ENCODE results near the gene LITAF.
"Not testable (repeated sequence)": the region's sequence is repeated elsewhere in the genome, so short reads cannot be mapped to it uniquely, and the experiment has no call there.

LITAF gene

DNA sequence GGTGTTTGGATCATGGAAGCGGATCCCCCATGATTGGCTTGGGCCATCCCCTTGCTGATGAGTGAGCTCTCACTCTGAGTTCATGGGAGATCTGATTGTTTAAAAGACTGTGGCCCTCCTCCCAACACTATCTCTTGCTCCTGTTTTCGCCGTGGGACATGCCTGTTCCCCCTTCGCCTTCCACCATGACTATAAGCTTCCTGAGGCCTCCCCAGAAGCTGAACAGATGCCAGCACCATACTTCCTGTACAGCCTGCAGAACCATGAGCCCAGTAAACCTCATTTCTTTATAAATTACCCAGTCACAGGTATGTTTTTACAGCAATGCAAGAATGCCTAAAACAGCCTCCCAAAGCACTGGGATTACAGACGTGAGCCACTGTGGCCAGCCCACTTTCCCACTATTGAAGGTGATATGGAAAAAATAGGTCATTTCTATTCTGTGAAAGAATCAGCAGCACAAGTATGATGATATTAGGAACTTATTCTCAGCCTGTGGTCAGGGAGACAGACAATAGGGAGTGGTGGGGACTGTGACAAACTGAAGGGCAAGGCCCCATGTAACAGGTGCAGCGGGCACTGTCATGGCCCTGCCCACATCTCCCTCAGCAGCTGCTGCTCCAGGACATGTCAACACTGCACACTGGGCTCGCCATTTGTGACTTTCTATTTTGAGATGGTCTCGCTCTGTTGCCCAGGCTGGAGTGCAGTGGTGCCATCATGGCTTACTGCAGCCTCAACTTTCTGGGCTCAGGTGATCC, 33.7 kb upstream of the LITAF start:
- no peak for DNase-seq (ENCODE audit: low spot score)

DNA sequence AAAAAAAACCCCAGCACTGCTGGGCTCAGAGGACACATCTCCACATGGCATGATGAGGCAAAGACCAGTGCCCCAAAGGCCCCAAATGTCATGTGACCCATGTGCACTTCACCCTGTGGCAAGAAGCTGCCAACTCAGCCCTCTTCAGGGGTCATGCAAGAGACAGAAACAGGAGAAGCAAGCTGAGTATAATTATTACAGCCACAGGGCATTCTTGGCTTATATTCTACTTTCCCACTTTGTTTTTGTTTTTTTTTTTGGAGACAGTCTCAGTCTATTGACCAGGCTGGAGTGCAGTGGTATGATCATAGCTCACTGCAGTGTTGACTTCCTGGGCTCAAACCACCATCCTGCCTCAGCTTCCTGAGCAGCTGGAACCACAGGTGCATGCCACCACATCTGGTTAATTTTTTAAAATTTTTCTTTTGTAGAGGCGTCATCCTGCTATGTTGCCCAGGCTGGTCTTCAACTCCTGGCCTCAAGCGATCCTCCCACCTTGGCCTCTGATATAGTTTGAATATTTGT, 32.7 kb upstream of the LITAF start:
- peak; percentile 41 for DNase-seq (ENCODE audit: low spot score)

DNA sequence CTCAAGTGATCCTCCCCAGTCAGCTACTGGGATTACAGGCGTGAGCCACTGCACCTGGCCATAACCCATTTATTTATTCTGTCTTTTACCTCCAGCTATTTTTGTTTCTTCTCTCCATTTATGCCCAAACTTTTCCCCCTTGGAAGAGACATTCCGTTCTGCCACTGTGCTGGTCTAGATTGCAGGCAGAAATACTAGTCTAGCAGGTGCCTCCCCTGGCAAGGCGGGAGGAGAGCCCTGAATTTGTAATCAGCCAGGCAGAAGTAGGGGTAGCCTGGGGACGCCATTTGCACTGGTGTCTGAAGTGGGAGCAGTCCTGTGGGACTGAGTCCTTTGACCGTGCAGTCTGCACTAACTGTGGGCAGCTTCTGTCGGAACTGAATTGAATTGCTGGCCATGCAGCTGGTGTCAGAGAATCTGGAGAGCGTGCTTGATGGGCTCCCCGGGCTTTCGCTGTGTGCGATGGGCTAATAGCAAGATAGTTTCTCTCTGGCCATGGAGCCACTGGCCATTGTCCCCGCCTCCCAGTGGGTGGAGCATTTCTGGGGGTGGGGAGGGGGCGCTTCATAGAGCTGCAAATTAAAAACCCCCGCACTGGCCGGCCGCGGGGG, 31.5 kb upstream of the LITAF start:
- no peak for DNase-seq (ENCODE audit: low spot score)

DNA sequence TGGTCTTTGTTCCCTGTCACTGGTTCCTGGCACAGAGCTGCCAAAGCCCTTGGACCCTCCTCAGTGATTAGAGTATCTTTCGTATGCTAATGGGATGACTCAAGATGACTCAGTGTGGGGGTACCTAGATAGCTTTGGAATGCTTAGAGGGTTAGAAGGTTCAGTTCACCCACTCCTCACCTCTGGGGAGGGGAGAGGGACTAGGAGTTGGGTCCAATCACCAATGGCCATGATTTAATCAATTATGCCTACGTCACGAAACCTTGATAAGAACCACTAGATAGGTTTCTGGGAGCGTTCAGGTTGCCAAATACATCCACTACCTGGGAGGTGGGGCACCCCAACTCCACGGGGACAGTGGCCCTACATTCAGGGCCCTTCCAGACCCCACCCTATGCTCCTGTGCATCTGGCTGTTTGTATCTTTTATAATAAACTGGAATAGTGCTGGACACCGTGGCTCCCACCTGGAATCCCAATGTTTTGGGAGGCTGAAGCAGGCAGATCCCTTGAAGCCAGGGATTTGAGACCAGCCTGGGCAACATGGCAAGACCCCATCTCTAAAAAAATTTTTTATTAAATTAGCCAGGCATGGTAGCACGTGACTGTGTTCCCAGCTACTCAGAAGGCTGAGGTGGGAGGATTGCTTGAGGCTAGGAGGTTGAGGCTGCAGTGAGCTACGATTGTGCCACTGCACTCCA, 29.2 kb upstream of the LITAF start:
- no peak for DNase-seq (ENCODE audit: low spot score)

DNA sequence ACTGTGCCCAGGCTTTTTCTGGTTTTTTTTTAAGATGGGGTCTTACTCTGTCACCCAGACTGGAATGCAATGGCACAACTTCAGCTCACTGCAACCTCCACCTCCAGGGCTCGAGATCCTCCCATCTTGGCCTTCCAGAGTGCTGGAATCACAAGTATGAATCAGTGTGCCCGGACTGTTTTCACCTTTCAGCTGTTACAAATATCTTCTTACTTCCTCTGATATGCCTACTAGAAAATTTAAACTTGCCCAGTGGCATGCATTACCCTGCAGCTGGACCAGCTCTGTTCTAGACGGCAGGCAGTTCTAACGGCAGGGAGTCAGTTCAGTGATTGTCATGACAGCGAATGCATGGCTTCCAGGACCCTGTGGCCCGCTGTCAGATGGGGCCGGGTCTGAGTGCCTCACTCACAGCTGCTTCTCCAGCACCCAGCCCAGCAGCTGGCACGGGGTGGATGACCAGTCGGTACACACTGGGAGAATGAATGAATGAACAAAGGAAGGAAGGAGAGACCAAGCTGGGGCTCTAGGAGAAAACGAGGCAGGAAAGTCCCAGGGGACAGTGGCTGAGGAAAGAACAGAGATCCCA, 28.0 kb upstream of the LITAF start:
- DNase-seq (ENCODE audit: low spot score), result no peak

DNA sequence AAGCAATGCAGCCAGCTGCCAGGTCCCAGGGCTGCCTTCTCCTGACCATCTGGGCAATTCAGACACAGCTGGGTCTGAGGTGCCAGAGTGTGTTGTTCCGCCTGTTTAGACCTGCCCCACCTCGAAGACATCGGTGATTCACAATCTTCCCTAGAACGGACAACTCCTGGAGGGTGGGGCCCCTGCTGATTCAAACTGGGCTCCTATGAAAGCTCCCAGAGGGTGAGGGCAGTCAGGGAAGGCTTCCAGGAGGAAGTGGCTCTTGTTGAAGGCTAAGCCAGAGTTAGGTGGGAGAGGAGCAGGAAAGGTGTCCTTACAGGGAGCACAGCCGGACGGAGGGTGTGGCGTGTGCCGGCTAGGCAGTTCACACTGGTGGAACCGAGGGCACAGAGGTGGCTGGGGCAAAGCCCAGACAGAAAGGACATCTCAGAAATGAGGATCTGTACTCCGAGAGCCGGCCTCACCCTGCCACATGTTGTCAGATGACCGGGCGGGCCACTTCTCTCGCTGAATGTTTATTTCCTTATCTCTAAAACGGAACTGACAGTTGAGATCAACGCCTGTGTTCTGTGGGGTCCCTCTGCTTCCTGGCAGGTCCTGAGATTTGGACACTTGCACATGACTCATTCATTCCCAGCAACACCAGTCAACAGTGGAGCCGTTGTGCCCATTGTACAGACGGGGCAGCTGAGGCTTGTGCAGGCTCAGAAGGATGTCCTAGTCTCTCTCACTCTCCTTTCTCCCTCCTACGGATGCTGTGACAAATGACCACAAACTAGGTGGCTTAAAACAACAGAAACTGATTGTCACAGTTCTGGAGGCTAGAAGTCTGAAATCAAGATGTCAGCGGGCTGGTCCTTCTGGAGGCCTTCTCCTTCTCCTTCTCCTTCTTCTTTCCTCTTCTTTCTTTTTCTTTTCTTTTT, 26.9 kb upstream of the LITAF start:
- DNase-seq (ENCODE audit: low spot score), result no peak

DNA sequence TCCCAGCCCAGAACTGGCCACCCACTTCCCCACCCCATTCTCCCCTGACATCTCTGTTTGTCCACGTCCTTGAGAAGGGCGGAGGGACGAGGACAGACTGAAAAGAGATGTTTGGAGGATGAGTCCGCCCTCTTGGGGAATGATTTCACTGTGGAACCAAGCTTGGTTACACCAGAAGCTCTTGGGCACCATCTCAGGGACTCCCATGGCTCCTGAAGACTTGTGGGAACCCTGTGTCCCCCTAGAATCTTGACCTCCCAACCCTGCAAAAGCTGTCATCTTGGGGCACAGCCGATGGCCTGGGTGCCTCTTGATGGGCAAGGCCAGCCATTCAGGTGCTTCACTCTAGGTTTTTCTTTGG, 25.9 kb upstream of the LITAF start:
- DNase-seq (ENCODE audit: low spot score), result no peak

DNA sequence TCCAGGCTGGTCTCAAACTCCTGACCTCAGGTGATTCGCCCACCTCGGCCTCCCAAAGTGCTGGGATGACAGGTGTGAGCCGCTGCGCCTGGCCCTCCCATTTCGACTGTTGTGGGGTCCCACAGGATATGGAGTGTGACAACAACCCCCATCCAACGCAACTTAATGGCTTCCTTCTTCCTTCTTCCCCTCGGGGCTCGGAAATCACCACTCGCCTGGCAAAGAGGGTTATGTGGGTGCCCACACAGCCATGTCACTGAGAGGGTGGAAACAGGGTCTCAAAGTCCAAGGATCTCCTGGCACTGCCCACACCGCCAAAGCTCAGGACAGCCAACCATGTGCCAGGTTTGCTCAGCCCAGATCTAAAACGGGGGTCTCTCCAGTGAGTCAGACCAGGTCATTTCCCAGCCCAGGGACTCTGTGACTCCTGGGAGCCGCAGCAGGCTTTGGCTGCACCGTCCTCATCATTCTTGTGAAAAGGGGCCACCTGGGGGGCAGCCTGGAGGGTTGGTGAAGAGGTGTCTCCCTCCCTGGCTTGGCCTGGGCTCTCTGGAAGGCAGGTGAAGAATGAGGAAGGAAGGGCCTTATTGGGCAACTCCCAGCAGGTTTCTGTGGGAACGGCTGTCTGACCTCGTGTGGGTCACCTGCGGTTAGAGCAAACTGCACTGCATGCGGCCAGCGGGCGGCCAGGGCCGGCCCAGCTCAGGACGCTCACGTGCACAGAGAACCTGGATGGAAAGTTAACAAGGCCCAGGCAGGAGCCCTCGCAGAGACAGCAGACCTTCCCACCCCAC, 25.3 kb upstream of the LITAF start:
- no peak for DNase-seq (ENCODE audit: low spot score)

DNA sequence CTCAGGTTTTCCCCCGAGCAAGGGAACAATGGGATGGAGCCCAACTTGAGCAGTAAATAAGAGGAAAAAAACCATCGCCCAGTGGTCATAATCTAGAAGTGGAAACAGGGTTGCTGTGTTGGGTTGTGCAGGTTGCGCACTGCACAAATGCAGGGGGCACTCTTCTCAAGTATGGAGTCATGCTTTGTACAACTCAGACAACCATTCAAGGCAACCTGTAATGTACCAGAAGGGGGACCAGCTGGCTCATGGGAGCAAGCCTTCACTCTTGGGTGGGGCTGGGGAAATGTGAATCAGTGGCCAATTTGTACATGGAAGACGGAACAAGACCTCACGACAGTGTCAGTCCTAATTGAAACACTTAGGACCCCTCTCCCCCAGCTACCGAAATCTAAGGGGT, 23.9 kb upstream of the LITAF start:
- DNase-seq (ENCODE audit: low spot score), result no peak

DNA sequence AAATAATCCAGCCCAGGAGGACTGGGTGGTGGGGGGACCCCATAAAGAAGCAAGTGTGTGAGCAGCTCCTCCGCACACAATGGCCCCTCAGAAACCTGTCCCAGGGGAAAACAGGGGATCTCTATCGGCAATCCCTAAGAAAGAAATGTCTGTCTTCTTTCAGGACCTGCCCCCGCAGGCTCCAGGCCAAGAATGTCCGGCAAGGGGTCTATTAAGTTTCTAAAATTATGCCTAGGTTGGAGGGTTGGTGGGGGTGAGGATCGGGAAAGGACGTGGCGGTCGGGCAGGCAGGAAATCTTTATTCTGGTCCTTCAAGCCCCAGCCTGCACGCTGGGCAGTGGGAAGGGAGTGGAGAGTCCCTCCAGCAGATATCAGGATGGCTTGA, 23.4 kb upstream of the LITAF start:
- DNase-seq (ENCODE audit: low spot score), result no peak

DNA sequence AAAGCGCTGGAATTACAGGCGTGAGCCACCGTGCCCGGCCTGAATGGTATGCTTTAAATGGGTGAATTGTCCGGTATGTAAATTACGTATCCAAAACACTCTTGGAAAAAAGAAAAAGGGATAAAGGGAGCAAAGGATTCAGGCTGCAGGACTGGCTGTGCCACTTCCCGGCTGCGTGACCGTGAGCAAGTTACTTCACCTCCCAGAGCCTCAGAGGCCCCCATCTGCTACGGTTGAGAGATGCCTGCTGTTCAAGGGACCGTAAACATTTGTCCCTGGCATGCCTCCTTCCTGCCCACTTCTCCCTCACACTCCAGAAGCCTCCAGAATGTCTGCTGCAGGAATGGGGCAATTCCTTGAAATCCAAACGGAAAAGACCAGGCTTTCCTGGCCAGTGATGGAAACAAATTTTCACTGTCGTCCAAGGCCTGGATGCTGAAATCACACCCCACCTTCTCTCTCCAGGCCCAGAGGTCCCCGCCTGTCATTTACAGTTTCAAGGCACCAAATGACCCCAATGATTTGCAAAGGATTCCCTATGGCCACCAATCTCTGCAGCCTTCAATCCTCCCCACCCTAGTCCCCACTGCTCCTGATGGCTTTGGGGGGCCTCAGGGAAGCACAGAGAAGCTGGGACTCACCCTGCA, 22.9 kb upstream of the LITAF start:
- no peak for DNase-seq (ENCODE audit: low spot score)

DNA sequence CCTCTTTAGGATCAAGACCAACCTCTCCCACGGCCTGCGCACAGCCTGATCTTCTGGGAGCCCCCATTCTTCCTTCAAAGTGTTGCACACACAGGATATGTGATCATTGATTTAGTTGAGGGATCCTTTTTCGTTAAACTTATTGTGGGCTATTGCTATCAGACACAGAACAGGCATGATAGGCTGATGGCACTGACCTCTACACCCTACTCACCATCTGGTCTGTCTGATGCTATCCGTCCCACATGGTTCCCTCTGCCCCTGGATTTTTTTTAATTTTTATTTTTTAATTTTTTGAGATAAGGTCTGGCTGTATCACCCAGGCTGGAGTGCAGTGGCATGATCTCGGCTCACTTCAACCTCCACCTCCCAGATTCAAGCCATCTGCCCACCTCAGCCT, 19.2 kb upstream of the LITAF start:
- no peak for DNase-seq (ENCODE audit: low spot score)

DNA sequence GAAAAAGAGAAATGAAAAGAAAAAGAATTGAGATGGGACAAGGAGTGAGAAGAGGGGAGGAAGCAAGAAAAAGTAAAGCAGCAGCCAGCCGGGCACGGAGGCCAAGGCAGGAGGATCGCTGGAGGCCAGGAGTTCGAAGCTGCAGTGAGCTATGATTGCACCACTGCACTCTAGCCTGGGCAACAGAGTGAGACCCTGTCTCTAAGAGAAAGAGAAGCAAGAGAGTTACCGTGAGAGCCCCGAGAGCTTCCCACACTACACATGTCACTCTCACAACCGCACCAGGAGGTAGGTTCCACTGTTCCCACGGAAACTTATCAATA, 18.8 kb upstream of the LITAF start:
- DNase-seq (ENCODE audit: low spot score), result no peak

DNA sequence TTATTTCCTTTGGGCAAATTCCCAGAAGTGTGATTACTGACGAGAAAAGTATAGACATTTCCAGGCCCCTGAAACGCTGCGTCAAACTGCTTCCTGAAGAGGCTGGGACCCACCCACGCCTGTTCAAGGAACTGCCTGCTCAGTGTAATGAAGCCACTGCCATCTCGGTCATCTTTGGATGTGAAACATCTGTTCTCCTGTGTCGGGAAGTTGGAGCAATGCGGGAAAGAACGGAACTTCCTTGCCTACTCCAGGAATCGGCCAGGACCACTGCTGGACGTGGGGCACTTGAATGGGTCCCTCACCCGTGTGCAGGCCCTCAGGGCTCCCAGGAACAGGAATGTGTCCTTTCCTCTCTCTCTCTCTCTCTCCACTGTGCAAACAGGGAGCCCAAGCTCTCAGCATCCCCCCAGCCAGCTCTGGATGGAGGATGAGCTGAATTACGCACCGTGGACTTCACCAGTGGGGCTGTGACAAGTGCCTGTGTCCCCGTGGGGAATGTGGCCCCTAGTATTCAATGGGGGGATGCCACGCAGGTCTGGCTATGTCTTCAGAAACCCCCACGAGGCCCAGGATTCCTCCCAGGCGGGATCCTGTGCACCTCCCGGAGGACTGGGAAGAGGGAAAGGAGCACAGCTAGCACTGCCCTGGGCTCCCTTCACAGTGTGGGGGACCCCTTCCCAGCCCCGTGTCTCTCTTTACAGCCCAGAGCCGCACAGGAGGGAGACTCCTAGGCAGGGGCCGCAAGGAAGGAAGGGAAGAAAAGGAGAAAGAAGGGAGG, 18.3 kb upstream of the LITAF start:
- no peak for DNase-seq (ENCODE audit: low spot score)

DNA sequence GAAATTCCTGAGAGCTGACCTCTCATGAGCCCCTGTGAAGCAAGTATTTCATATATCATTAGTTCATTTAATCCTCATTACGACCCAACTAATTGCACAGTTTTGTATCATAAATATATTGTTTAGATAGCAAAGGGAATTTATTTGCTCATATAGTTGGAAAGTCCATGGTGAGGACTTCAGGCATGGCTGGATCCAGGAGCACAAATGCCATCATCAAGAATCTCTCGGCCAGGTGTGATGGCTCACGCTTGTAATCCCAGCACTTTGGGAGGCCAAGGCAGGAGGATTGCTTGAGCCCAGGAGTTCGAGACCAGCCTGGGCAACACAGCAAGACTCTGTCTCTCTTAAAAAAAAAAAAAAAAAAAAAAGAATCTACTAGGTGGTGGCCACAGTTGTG, 17.6 kb upstream of the LITAF start:
- DNase-seq (ENCODE audit: low spot score), result not testable (repeated sequence)

DNA sequence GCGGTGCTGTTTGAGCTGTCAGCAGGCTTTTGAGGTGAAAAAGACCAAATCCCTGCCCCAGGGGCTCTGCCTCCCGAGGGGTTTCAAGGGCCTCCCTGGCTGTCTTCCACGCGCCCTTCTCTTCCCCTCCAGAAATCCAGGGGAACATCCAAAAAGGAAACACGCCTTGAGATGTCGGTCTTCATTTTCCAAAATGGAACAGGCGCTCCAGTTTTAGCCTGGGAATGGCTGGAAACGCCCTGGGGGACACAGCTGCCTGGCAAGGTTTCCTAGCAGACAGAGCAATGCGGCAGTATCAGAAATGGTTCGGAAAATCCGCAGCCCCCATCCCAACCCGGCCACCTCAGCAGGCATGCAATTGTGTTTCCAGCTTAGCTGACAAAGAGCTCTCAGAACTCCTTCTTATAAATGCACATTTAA, 16.6 kb upstream of the LITAF start:
- no peak for DNase-seq (ENCODE audit: low spot score)

DNA sequence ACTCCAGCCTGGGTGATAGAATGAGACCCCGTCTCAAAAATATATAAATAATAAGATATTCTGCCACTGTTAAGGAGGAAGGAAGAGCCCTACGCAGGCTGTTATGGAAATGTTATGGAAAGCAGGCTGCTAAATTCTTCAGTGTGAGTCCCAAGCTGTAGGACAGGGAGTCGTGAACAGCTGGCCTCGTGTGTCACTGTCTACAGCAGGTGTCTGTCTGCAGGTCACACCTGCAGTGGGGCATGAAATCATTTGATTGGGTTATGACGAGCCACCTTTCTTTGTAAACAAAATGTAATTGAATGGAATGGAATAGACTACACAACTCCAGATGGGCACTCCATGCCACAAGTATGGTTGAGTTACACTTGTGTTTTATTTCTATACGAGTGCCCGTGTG, 15.6 kb upstream of the LITAF start:
- DNase-seq (ENCODE audit: low spot score), result no peak

DNA sequence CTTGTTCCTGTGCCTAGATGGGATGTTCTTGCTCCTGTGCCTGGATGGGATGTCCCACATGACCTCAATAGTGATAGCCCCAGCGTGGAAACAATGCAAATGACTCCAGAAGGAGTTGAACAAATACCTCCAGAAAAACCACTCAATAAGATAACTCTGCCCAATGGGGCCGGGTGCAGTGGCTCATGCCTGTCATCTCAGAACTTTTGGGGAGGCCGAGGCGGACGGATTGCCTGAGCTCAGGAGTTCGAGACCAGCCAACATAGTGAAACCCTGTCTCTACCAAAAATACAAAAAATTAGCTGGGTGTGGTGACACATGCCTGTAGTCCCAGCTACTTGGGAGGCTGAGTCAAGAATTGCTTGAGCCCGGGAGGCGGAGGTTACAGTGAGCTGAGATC, 15.2 kb upstream of the LITAF start:
- no peak for DNase-seq (ENCODE audit: low spot score)

DNA sequence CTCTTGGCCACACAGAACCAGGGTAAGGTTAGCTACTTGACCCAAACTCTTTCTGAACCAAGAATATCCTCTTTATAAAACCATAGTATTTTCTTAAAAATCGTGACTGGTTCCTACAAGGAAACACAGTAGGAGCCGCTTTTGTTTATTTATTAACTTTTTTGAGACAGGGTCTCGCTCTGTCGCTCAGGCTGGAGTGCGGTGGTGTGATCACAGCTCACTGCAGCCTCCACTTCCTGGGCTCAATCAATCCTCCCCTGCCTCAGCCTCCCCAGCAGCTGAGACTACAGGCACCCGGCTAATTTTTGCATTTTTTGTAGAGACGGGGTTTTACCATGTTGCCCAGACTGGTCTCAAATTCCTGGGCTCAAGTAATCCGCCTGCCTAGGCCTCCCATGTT, 14.7 kb upstream of the LITAF start:
- no peak for DNase-seq (ENCODE audit: low spot score)

DNA sequence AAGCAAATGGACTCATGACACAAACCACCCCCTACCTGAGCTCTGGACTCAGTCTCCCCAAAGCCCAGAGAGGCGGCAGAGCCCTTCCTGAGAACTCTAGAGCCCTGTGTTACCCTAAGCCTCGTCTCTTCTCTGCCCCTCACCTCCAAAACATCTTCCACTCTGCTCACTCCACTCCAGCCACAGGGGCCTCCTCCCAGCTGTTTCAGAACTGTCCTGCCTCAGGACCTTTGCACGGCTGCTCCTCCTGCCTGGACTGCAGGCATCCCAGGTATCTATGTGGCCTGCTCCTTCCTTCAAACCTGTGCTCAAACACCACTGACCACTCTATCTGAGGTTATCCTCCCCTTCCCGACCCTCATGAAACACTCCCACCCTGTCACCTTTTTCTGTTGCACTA, 12.9 kb upstream of the LITAF start:
- DNase-seq (ENCODE audit: low spot score), result no peak

All from germinal center (tissue), 1 donor.